Naive B cell (primary cell): ENCODE results near the gene ADSL. TPM values are rescaled to one million over a fixed set of nuclear protein-coding genes. Genes with fewer than 3 reads are reported as not detected.

Source experiments
- ATAC-seq, 2 donors: fragments of 150-1000 bp; cut with Tn5 transposase; 2 replicates each; pipeline ENCODE4 v1.10.0; 2021; ENCODE audit warnings: low read depth in 2 of 2, mild to moderate bottlenecking in 2 of 2, moderate library complexity in 2 of 2
- DNase-seq: peaks from one replicate; pipeline ENCODE4 v3.0.0; 2022
- H3K27ac Mint-ChIP-seq, 6 donors: one replicate each; pipeline ENCODE4 v1.8.0; 2020 to 2022; ENCODE audit warnings: mild to moderate bottlenecking in 6 of 6, mixed read lengths in 6 of 6, moderate library complexity in 5 of 6, inconsistent platforms in 2 of 6
- H3K27me3 Mint-ChIP-seq, 3 donors: one replicate each; pipeline ENCODE4 v1.8.0; 2021 to 2022; ENCODE audit warnings: mixed read lengths in 3 of 3, mild to moderate bottlenecking in 1 of 3
- H3K36me3 Mint-ChIP-seq, 2 donors: one replicate each; pipeline ENCODE4 v1.8.0; 2020 to 2022; ENCODE audit warnings: mixed read lengths in 2 of 2, inconsistent platforms in 1 of 2, mild to moderate bottlenecking in 1 of 2
- H3K4me1 Mint-ChIP-seq, 3 donors: one replicate each; pipeline ENCODE4 v1.8.0; 2020 to 2022; ENCODE audit warnings: mixed read lengths in 3 of 3, inconsistent platforms in 1 of 3, mild to moderate bottlenecking in 1 of 3, moderate library complexity in 1 of 3
- H3K4me3 Mint-ChIP-seq, 8 donors: one replicate each; pipeline ENCODE4 v1.8.0; 2020 to 2022; ENCODE audit warnings: mild to moderate bottlenecking in 8 of 8, mixed read lengths in 8 of 8, moderate library complexity in 8 of 8, inconsistent platforms in 2 of 8
- H3K9me3 Mint-ChIP-seq, 7 donors: one replicate each; pipeline ENCODE4 v1.8.0; 2020 to 2022; ENCODE audit warnings: mixed read lengths in 7 of 7, mild to moderate bottlenecking in 5 of 7, inconsistent platforms in 2 of 7, moderate library complexity in 1 of 7
- polyA plus RNA-seq, 6 donors: library from polyadenylated mRNA; unstranded; fragments of 300-500 nt; fragmentation: Illumina TruSeq; gene quantifications; one replicate each; pipeline ENCODE4 v1.2.3, GENCODE V29; 2021; ENCODE audit warnings: low read depth in 6 of 6

Gene ADSL
- polyA plus RNA-seq, 6 donors from 2014 or later, result 44.4 to 73.3 (median 55.6) TPM

GRCh38 chr22:40320687-40321086 is 25.6 kb upstream of the ADSL start:
- Mint-ChIP-seq H3K36me3 (peaks cover 10 to 33% of the 10 kb centered on the region in 2 donors), H3K9me3 (no peaks in the 10 kb centered on the region), H3K27me3 (no peaks in the 10 kb centered on the region), H3K27ac (peak overlapping the region in 3 of 6 donors; percentile 1 to 81 (median 23)), H3K4me3 (no peak overlapping the region), H3K4me1 (no peaks in the 10 kb centered on the region)
- no peak for DNase-seq
- no peak for ATAC-seq

GRCh38 chr22:40322021-40322420 is 24.3 kb upstream of the ADSL start:
- Mint-ChIP-seq H3K27ac (no peak overlapping the region), H3K36me3 (peaks cover 8 to 24% of the 10 kb centered on the region in 2 donors), H3K27me3 (no peaks in the 10 kb centered on the region), H3K4me3 (peak overlapping the region in 1 of 8 donors; percentile 16), H3K9me3 (no peaks in the 10 kb centered on the region), H3K4me1 (peaks cover 0 to 2% (median 0%) of the 10 kb centered on the region in 3 donors)
- no peak for DNase-seq
- ATAC-seq, result no peak

- no peak overlapping the region for H3K4me3 Mint-ChIP-seq
- no peaks in the 10 kb centered on the region for H3K27me3 Mint-ChIP-seq
- peak overlapping the region in 1 of 6 donors; percentile 28 for H3K27ac Mint-ChIP-seq
- DNase-seq, result no peak
- peaks cover 8 to 18% of the 10 kb centered on the region in 2 donors for H3K36me3 Mint-ChIP-seq
- ATAC-seq, result no peak
- H3K4me1 Mint-ChIP-seq, result peaks cover 0 to 5% (median 2%) of the 10 kb centered on the region in 3 donors
- H3K9me3 Mint-ChIP-seq, result no peaks in the 10 kb centered on the region
Measured at GRCh38 chr22:40322818-40323447, 23.4 kb upstream of the ADSL start.

- peak overlapping the region in 3 of 6 donors; percentile 37 to 54 (median 44) for H3K27ac Mint-ChIP-seq
- H3K4me1 Mint-ChIP-seq, result peaks cover 0 to 9% (median 2%) of the 10 kb centered on the region in 3 donors
- peaks cover 8 to 18% of the 10 kb centered on the region in 2 donors for H3K36me3 Mint-ChIP-seq
- no peaks in the 10 kb centered on the region for H3K9me3 Mint-ChIP-seq
- DNase-seq (no peak), ATAC-seq (no peak)
- H3K27me3 Mint-ChIP-seq, result no peaks in the 10 kb centered on the region
- H3K4me3 Mint-ChIP-seq, result no peak overlapping the region
Measured at GRCh38 chr22:40323681-40324171, 22.6 kb upstream of the ADSL start.

GRCh38 chr22:40324468-40325305 is 21.6 kb upstream of the ADSL start:
- no peaks in the 10 kb centered on the region for H3K9me3 Mint-ChIP-seq
- peak overlapping the region in 2 of 6 donors; percentile 76 for H3K27ac Mint-ChIP-seq
- H3K4me3 Mint-ChIP-seq, result no peak overlapping the region
- ATAC-seq, result no peak
- peaks cover 8 to 18% of the 10 kb centered on the region in 2 donors for H3K36me3 Mint-ChIP-seq
- H3K4me1 Mint-ChIP-seq, result peaks cover 0 to 9% (median 6%) of the 10 kb centered on the region in 3 donors
- H3K27me3 Mint-ChIP-seq, result no peaks in the 10 kb centered on the region
- DNase-seq, result no peak

- ATAC-seq, result no peak
- Mint-ChIP-seq H3K27me3 (no peaks in the 10 kb centered on the region), H3K4me3 (no peak overlapping the region), H3K36me3 (peaks cover 8 to 20% of the 10 kb centered on the region in 2 donors), H3K9me3 (no peaks in the 10 kb centered on the region), H3K27ac (peak overlapping the region in 3 of 6 donors; percentile 30 to 79 (median 68)), H3K4me1 (peaks cover 5 to 13% (median 9%) of the 10 kb centered on the region in 3 donors)
- DNase-seq, result no peak
Measured at GRCh38 chr22:40325315-40325714, 21.0 kb upstream of the ADSL start.

GRCh38 chr22:40326905-40327735 is 19.2 kb upstream of the ADSL start:
- Mint-ChIP-seq H3K4me1 (peaks cover 8 to 13% (median 10%) of the 10 kb centered on the region in 3 donors), H3K9me3 (no peaks in the 10 kb centered on the region), H3K27me3 (no peaks in the 10 kb centered on the region), H3K4me3 (no peak overlapping the region), H3K36me3 (peaks cover 4 to 19% of the 10 kb centered on the region in 2 donors), H3K27ac (peak overlapping the region in 4 of 6 donors; percentile 56 to 95 (median 78))
- no peak for DNase-seq
- no peak for ATAC-seq

- DNase-seq (no peak), ATAC-seq (no peak)
- H3K9me3 Mint-ChIP-seq, result no peaks in the 10 kb centered on the region
- no peak overlapping the region for H3K4me3 Mint-ChIP-seq
- peaks cover 13 to 16% (median 14%) of the 10 kb centered on the region in 3 donors for H3K4me1 Mint-ChIP-seq
- H3K36me3 Mint-ChIP-seq, result peaks cover 0 to 11% of the 10 kb centered on the region in 2 donors
- peak overlapping the region in 4 of 6 donors; percentile 14 to 74 (median 56) for H3K27ac Mint-ChIP-seq
- H3K27me3 Mint-ChIP-seq, result no peaks in the 10 kb centered on the region
Measured at GRCh38 chr22:40328546-40329456, 17.5 kb upstream of the ADSL start.

GRCh38 chr22:40329466-40329865 is 16.8 kb upstream of the ADSL start:
- peak overlapping the region in 3 of 6 donors; percentile 14 to 71 (median 42) for H3K27ac Mint-ChIP-seq
- DNase-seq, result no peak
- peaks cover 0 to 11% of the 10 kb centered on the region in 2 donors for H3K36me3 Mint-ChIP-seq
- no peaks in the 10 kb centered on the region for H3K9me3 Mint-ChIP-seq
- no peaks in the 10 kb centered on the region for H3K27me3 Mint-ChIP-seq
- peaks cover 19 to 23% (median 19%) of the 10 kb centered on the region in 3 donors for H3K4me1 Mint-ChIP-seq
- no peak for ATAC-seq
- H3K4me3 Mint-ChIP-seq, result no peak overlapping the region

- H3K36me3 Mint-ChIP-seq, result peaks cover 0 to 11% of the 10 kb centered on the region in 2 donors
- peaks cover 26 to 29% (median 26%) of the 10 kb centered on the region in 3 donors for H3K4me1 Mint-ChIP-seq
- H3K27ac Mint-ChIP-seq, result peak overlapping the region in 5 of 6 donors; percentile 21 to 90 (median 34)
- no peaks in the 10 kb centered on the region for H3K9me3 Mint-ChIP-seq
- no peaks in the 10 kb centered on the region for H3K27me3 Mint-ChIP-seq
- no peak overlapping the region for H3K4me3 Mint-ChIP-seq
- ATAC-seq (peak in 1 of 2 donors; percentile 21), DNase-seq (no peak)
Measured at GRCh38 chr22:40330086-40330485, 16.2 kb upstream of the ADSL start.

- Mint-ChIP-seq H3K36me3 (peaks cover 0 to 11% of the 10 kb centered on the region in 2 donors), H3K9me3 (no peaks in the 10 kb centered on the region), H3K4me1 (peaks cover 27 to 30% (median 29%) of the 10 kb centered on the region in 3 donors), H3K27ac (peak overlapping the region in 4 of 6 donors; percentile 34 to 90 (median 61)), H3K27me3 (no peaks in the 10 kb centered on the region), H3K4me3 (peak overlapping the region in 1 of 8 donors; percentile 39)
- DNase-seq (no peak), ATAC-seq (no peak)
Measured at GRCh38 chr22:40330615-40331014, 15.7 kb upstream of the ADSL start.

GRCh38 chr22:40331706-40332105 is 14.6 kb upstream of the ADSL start:
- no peaks in the 10 kb centered on the region for H3K9me3 Mint-ChIP-seq
- peaks cover 36 to 37% (median 37%) of the 10 kb centered on the region in 3 donors for H3K4me1 Mint-ChIP-seq
- peaks cover 0 to 11% of the 10 kb centered on the region in 2 donors for H3K36me3 Mint-ChIP-seq
- no peak for ATAC-seq
- peak overlapping the region in 2 of 6 donors; percentile 83 to 95 for H3K27ac Mint-ChIP-seq
- H3K4me3 Mint-ChIP-seq, result no peak overlapping the region
- DNase-seq, result no peak
- no peaks in the 10 kb centered on the region for H3K27me3 Mint-ChIP-seq
